OCI-M2 (cell line): Measurements from ENCODE around the gene ZC2HC1B.

Source experiments
- DNase-seq: peaks from one replicate; lab custom pipeline; 2025; ENCODE audit not compliant: unreplicated experiment; lab: John Stamatoyannopoulos, UW

Gene ZC2HC1B

DNA sequence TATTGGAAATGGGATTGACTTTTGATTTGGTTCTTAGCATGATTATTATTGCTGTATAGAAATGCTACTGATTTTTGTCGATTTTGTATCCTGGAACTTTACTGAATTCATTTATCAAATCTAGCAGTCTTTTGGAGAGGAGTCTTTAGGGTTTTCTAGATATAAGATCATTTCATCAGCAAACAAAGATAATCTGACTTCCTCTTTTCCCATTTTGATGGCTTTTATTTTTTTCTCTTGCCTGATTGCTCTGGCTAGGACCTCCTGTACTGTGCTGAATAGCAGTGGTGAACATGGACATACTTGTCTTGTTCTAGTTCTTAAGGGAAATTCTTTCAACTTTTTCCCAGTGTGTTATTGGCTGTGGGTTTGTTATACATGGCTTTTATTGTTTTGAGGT, 64.6 kb downstream of the ZC2HC1B start:
- no peak for DNase-seq

DNA sequence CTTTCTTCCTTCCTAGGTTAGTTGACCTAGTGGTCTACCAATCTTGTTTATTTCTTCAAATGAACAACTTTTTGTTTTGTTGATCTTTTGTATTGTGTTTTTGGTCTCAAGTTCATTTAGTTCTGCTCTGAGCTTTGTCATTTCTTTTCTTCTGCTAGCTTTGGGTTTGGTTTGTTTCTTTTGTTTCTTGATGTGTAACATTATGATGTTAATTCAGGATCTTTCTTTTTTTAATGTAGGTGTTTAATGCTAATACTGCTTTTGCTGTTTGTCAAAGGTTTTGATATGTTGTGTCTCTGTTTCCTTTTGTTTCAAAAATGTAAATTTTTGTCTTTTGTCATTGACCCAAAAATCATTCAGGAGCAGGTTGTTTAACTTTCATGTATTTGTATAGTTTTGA, 65.7 kb downstream of the ZC2HC1B start:
- DNase-seq, result no peak

- DNase-seq, result no peak
These were observed 70.1 kb downstream of the ZC2HC1B start for GRCh38 chr6:143934331-143934730.

DNA sequence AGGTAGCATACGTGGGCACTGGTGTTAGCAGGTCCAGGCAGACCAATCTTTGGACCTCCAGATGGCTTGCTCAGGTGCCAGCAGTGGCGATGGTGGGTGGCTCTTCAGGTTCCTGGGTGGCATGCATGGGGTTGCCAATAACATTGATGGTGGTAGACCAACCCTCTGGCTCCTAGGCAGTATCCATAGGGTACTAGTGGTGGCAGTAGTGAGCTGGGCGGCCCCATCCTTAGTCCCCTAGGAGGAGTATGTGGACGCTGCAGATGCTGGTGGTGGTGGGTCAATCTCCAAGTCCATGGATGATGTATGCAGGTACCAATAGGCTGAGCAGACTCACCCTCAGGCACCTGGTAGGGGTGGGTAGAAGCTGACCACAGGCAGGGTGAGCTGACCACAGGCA, 70.6 kb downstream of the ZC2HC1B start:
- DNase-seq, result no peak

- no peak for DNase-seq
These were observed 72.1 kb downstream of the ZC2HC1B start for GRCh38 chr6:143936347-143936746.

- DNase-seq, result no peak
These were observed 72.7 kb downstream of the ZC2HC1B start for GRCh38 chr6:143936778-143937667.

DNA sequence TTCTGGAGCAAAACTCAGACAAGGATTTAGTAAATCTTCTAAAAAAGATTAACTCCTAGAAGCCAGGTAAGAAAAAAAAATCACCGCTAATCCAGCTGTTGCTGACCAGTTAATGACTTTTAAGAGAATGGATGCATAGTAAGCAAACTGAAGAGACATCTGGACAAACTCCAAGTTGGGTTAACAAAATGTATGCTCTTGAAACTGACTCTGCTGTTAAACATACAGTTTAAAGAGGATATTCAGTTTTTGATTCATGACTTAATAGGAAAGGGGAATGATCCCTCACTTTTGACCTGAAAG, 73.3 kb downstream of the ZC2HC1B start:
- DNase-seq, result no peak

DNA sequence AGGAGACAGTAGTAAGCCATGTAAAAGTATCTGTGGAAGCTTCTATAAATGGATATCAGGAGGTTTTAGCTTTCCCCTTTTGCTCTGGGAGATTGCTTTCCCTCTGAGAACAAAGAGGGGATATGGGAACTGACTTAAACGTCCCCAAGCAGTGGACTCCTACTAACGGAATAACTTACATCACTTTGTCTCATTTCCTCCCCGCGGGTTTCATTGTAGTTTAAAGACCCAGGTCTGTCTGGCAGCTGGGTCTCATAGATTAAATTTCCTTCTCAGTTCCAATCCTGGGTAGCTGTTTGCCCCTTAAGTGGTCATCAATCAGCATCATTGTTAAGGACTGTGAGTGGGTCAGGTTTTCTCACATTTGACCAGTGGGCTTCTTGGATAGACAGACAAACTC, 75.1 kb downstream of the ZC2HC1B start:
- no peak for DNase-seq

GRCh38 chr6:143940011-143940597, 75.8 kb downstream of the ZC2HC1B start:
- DNase-seq, result peak; percentile 57

GRCh38 chr6:143941852-143942627, 77.8 kb downstream of the ZC2HC1B start:
- DNase-seq, result no peak

- no peak for DNase-seq
These were observed 83.9 kb downstream of the ZC2HC1B start for GRCh38 chr6:143948208-143948607.

DNA sequence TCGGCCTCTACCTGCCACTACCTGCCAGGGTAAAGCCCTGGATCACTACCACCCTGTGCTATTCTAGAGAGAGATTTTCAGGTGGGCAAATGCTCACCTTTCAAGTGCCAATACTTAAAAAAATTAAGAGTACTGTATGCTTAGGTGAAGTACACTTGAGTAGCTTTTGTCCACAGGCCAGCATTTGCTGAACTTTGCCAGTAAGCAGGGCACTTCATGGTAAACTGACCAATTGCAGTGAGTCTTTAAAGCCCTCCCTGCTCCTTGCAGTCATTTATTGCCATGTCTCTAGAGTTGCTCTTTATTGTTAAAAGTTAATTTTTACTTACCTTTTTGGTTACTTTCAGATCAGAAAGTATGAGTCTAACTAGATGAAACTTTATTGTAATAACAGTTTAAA, 85.3 kb downstream of the ZC2HC1B start:
- no peak for DNase-seq

GRCh38 chr6:143949962-143950361, 85.7 kb downstream of the ZC2HC1B start:
- no peak for DNase-seq

DNA sequence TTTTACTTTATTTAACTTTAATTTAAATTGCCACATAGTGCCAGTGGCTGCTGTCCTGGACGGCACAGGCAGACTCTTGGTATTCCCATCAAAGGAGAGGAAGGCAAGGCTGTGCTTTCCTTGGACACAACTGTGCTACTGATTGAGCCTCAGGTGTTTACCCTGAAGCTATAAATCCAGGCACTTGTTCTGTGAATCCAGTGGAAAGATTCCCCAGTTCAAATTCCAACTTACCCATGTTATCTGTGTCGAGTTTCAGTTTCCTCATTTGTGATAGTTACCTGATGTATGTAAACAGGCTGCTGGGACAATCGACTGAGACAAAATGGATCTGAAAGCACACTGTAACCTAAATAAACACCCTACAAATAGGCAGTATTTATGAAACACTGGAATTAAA, 86.6 kb downstream of the ZC2HC1B start:
- DNase-seq, result no peak

DNA sequence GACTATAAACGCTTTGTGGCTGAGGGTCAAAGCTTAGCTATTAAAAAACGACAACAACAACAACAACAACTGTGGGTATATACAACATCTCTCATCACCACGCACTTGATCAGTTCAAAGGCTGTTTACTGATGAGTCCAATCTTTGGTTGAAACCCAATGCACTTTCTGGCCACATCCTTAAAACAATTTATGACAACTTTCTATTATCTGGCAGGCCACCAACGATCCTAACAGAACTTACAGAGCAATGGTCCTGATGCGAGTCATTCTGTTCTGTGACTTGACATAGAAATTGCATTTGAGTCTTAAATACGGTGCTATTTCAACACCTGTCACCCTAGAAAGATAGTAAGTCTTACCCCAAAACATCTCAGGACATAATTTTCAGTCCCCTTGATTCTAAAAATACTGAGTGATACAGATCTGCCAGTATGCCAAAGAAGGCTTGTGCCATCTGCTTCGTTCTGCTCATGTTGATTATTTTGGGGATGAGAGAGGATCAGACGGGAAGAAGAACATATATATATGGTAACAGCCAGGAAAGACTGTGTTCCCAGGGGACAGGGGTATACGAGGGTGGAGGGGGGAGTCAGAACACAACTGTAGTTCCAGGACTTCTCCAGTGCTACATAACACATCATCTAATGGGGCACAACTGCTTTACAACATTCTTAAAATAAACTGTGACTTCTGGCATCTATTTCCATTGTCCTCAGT, 87.9 kb downstream of the ZC2HC1B start:
- no peak for DNase-seq

GRCh38 chr6:143952947-143953701, 88.8 kb downstream of the ZC2HC1B start:
- DNase-seq, result no peak

DNA sequence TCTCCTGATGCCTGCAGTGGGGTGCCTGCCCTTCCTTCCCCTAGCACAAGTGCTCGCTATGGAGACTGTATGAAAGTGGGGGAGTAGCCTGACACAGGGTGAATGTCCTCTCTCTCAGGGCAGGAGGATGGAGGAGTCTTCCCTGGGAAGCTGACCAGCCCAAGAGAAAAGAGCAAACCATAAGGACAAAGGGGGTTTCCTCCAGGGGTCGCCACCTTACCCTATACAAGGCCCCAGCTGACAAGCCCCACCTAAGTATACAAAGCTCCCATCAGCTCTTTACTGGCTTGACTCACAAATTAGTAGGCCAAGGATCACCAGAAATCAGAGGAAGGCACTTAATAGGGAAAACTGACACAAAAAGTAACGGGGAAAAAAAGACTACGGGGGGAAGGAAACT, 89.6 kb downstream of the ZC2HC1B start:
- DNase-seq, result no peak

- no peak for DNase-seq
These were observed 91.7 kb downstream of the ZC2HC1B start for GRCh38 chr6:143955971-143956370.

DNA sequence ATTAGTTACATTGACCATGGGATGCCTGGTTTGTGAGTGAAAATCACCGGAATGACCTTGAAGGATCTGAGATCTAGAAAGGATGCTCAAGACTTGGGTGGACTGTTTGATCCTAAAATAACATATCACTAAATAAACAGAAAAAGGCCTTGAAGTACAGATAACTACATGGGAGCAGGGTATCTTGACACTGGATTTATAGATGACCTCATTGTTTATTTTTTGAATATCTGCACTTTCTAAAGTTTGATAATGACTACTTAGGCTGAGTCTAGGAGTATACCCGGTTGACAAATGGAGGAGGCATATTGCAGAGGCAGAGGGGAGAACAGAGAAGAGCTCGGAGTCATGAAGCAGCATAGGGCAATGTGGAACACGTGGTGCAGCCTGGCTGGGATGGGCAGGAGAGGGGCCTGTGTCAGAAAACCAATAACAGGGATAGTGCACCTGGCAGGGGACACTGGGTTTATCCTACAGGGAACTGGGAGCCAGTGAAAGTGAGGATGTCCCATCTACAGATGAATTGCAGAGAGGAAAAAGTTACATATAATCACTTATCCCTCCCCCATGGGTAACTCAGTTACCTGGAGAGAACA, 93.5 kb downstream of the ZC2HC1B start:
- DNase-seq, result no peak

DNA sequence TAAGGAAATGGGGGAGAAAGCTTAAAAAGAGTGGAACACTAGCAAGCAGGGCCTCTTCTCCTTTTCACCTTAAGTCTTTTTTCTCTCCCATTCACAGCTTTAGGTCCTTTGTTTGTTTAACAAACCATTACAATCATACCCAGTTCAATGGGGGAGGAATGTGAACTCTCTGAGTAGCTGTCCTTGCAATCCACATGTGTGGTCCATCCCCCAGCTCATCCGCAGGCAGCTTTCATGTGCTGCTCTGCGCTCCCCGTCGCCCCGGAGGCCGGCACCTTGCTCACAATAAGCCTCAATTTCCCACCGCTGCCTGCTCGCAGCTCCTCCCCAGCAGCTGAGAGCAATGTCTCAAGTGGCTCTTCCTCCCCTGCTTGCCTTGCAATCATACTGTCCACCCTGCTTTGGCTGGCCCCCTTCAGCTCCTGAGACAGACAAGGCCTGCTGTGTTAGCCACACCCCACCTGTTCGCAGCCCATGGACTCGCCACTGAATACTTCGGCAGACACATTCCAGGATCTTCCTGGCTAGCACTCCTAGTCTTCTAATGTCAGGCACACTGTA, 94.6 kb downstream of the ZC2HC1B start:
- DNase-seq, result no peak
